Breast epithelium (tissue), 3 donors: Measurements from ENCODE around the gene OR52M1.

ENCODE experiments used
- CTCF ChIP-seq, 3 donors: fragments of 450-650 bp; IDR thresholded peaks; one replicate each; pipeline ENCODE4 v1.5.1; 2016 to 2017; ENCODE audit warnings: antibody characterized with exemption in 3 of 3, mild to moderate bottlenecking in 3 of 3, moderate library complexity in 3 of 3
- POLR2A ChIP-seq: fragments of 450-650 bp; IDR thresholded peaks from one replicate; pipeline ENCODE4 v1.6.1; 2016; ENCODE audit warnings: antibody characterized with exemption, mild to moderate bottlenecking, moderate library complexity
- POLR2AphosphoS5 ChIP-seq, 3 donors: sonication (generic); formaldehyde crosslinking; IDR thresholded peaks; one replicate each; pipeline ENCODE4 v1.6.1; 2017; ENCODE audit warnings: antibody characterized with exemption in 3 of 3

- no peak for TF ChIP-seq CTCF (IDR thresholded peaks at IDR 0.05)
- no peak for TF ChIP-seq POLR2A
- TF ChIP-seq POLR2AphosphoS5 (IDR thresholded peaks at IDR 0.05): no peak
Observed at GRCh38 chr11:4508886-4509285, 36.1 kb upstream of the OR52M1 start.
